CD4-positive, alpha-beta T cell (primary cell): ENCODE results near the gene PTPN3. TPM values are rescaled to one million over a fixed set of nuclear protein-coding genes. Genes with fewer than 3 reads are reported as not detected.

ENCODE experiments used
- ATAC-seq: fragments of 200-7000 bp; cut with Tn5 transposase; one replicate; pipeline ENCODE4 v1.10.0; 2022; ENCODE audit warnings: mild to moderate bottlenecking; ENCODE audit not compliant: poor library complexity
- CTCF ChIA-PET: fragments of 350-600 bp; sonication (Branson Sonifier 250); formaldehyde crosslinking; loops from one replicate; lab custom pipeline; 2021; ENCODE audit warnings: antibody characterized with exemption, inconsistent platforms; lab: Charles Lee
- POLR2A ChIA-PET: fragments of 350-600 bp; sonication (Branson Sonifier 250); formaldehyde crosslinking; loops from one replicate; lab custom pipeline; 2021; ENCODE audit warnings: antibody characterized with exemption, inconsistent platforms; lab: Charles Lee
- DNase-seq, 14 experiments: peaks; one replicate each; pipeline ENCODE4 v3.0.0-alpha.2; 2013 to 2020; ENCODE audit warnings: mixed read lengths in 2 of 14
- H3K27ac ChIP-seq, 2 donors: one replicate each; pipeline versions ENCODE4 v1.5.1 to v1.7.0; 2013; ENCODE audit warnings: low read length in 2 of 2, low read depth in 1 of 2, mild to moderate bottlenecking in 1 of 2
- H3K27me3 ChIP-seq, 2 experiments: 1 replicate in 1 of 2; 2 replicates in 1 of 2; pipeline versions ENCODE4 v1.6.1 to v1.7.0; 2013; ENCODE audit warnings: low read length in 2 of 2, control low read depth in 1 of 2, mild to moderate bottlenecking in 1 of 2, moderate library complexity in 1 of 2; ENCODE audit not compliant: insufficient read depth in 2 of 2, control insufficient read depth in 1 of 2
- H3K36me3 ChIP-seq: one replicate; pipeline ENCODE4 v1.6.1; 2013; ENCODE audit warnings: low read length, control low read depth; ENCODE audit not compliant: insufficient read depth
- H3K4me1 ChIP-seq: one replicate; pipeline ENCODE4 v1.6.1; 2013; ENCODE audit warnings: low read length, control low read depth; ENCODE audit not compliant: insufficient read depth
- H3K4me3 ChIP-seq: one replicate; pipeline ENCODE4 v1.5.1; 2013; ENCODE audit warnings: mild to moderate bottlenecking, low read length, moderate library complexity
- H3K9me3 ChIP-seq, 2 experiments: 1 replicate in 1 of 2; 2 replicates in 1 of 2; pipeline versions ENCODE4 v1.6.1 to v1.7.0; 2013; ENCODE audit warnings: low read length in 2 of 2, mild to moderate bottlenecking in 2 of 2, control low read depth in 1 of 2, moderate library complexity in 1 of 2; ENCODE audit not compliant: control insufficient read depth in 1 of 2, insufficient read depth in 1 of 2
- H3K27ac Mint-ChIP-seq: one replicate; pipeline ENCODE4 v1.8.0; 2020; ENCODE audit warnings: mixed read lengths
- H3K27me3 Mint-ChIP-seq: one replicate; pipeline ENCODE4 v1.8.0; 2021; ENCODE audit warnings: mixed read lengths
- H3K36me3 Mint-ChIP-seq: one replicate; pipeline ENCODE4 v1.8.0; 2021; ENCODE audit warnings: low read depth, mixed read lengths
- H3K4me1 Mint-ChIP-seq: one replicate; pipeline ENCODE4 v1.8.0; 2021; ENCODE audit warnings: low read depth, mixed read lengths
- H3K4me3 Mint-ChIP-seq: one replicate; pipeline ENCODE4 v1.8.0; 2020; ENCODE audit warnings: mild to moderate bottlenecking, mixed read lengths
- H3K9me3 Mint-ChIP-seq: one replicate; pipeline ENCODE4 v1.8.0; 2020; ENCODE audit warnings: mixed read lengths
- intact Hi-C, 2 experiments: fragments of 100-400 bp; cut with DNase I in 1 of 2; cut with micrococcal nuclease in 1 of 2; formaldehyde crosslinking; loops; one replicate each; pipeline versions ENCODE4 v1.15.1 to v1.9.0; 2023 to 2025; cut with DNase I, micrococcal nuclease
- total RNA-seq, 174 experiments: library from RNA in 2 of 174; stranded (reverse) in 2 of 174; gene quantifications; one replicate each; pipeline ENCODE4 v1.2.3 and lab custom pipeline; 2021 to 2026
- TF ChIP-seq, protein P1 (sequence below): fragments of 200-600 bp; IDR thresholded peaks from one replicate; pipeline ENCODE4 v1.8.0; 2022; ENCODE audit warnings: antibody characterized with exemption, mild to moderate bottlenecking

The PTPN3 gene
- total RNA-seq, 2 experiments from 2014 or later = not detected

DNA sequence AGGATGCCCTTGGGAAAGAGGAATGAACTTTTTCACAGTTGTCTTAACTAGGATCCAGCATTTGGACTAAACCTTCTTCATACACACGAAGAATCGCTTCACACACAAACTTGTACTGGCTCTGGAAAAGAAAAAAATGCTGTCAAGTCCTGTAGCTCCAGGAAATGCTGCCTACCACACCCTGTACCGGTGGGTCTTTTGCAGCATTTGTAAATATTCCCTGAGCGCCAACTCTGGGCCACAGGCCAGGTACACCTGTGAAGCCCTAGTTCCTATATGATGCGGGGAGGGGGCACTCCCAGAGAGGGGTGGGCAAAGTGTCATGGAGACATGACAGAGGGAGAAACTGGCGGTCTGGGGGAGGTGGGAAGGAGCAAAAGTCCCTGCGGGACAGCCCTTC is 118.6 kb downstream of the PTPN3 start:
- no peak overlapping the region for H3K27ac Mint-ChIP-seq
- Histone ChIP-seq H3K4me1 (no peaks in the 10 kb centered on the region), H3K36me3 (no peaks in the 10 kb centered on the region), H3K27me3 (peaks cover 0 to 3% of the 10 kb centered on the region in 2 experiments), H3K4me3 (no peak overlapping the region), H3K27ac (no peak overlapping the region), H3K9me3 (no peaks in the 10 kb centered on the region)
- H3K36me3 Mint-ChIP-seq = no peaks in the 10 kb centered on the region
- no peaks in the 10 kb centered on the region for H3K4me1 Mint-ChIP-seq
- intact Hi-C loops = no loop called here
- H3K27me3 Mint-ChIP-seq = peaks cover 31% of the 10 kb centered on the region
- ChIA-PET POLR2A (no interaction called here), CTCF (no interaction called here)
- H3K9me3 Mint-ChIP-seq = no peaks in the 10 kb centered on the region
- no peak for ATAC-seq
- TF ChIP-seq, protein P1, sequence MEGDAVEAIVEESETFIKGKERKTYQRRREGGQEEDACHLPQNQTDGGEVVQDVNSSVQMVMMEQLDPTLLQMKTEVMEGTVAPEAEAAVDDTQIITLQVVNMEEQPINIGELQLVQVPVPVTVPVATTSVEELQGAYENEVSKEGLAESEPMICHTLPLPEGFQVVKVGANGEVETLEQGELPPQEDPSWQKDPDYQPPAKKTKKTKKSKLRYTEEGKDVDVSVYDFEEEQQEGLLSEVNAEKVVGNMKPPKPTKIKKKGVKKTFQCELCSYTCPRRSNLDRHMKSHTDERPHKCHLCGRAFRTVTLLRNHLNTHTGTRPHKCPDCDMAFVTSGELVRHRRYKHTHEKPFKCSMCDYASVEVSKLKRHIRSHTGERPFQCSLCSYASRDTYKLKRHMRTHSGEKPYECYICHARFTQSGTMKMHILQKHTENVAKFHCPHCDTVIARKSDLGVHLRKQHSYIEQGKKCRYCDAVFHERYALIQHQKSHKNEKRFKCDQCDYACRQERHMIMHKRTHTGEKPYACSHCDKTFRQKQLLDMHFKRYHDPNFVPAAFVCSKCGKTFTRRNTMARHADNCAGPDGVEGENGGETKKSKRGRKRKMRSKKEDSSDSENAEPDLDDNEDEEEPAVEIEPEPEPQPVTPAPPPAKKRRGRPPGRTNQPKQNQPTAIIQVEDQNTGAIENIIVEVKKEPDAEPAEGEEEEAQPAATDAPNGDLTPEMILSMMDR = no peak
- no peak for DNase-seq
- no peak overlapping the region for H3K4me3 Mint-ChIP-seq

DNA sequence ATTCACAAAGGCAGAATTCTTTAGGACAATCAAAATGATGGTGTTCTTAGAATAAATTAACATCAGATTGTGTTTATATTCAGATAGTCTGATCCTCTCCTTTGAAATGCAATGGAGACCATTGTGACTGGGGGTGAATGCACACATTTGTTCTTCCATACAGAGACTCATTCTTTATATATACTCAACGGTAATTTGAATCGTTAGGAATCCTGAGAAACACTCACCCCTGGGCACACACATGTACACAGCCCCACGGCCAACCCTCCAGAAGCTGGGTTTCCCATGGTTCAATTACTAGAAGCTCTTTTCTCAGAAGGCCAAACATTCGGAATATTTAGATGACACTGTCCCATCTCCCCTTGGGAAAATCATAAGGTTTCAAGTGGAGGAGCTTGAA is 119.8 kb downstream of the PTPN3 start:
- Mint-ChIP-seq H3K4me1 (no peaks in the 10 kb centered on the region), H3K4me3 (no peak overlapping the region), H3K9me3 (no peaks in the 10 kb centered on the region), H3K27ac (no peak overlapping the region), H3K27me3 (peaks cover 25% of the 10 kb centered on the region), H3K36me3 (no peaks in the 10 kb centered on the region)
- H3K9me3 ChIP-seq = no peaks in the 10 kb centered on the region
- no peak for DNase-seq
- intact Hi-C loops = no loop called here
- no peaks in the 10 kb centered on the region for H3K4me1 ChIP-seq
- ChIA-PET POLR2A (no interaction called here), CTCF (no interaction called here)
- no peak overlapping the region for H3K4me3 ChIP-seq
- ATAC-seq = no peak
- no peaks in the 10 kb centered on the region for H3K36me3 ChIP-seq
- TF ChIP-seq, protein P1 = no peak
- peaks cover 0 to 3% of the 10 kb centered on the region in 2 experiments for H3K27me3 ChIP-seq
- H3K27ac ChIP-seq = no peak overlapping the region

DNA sequence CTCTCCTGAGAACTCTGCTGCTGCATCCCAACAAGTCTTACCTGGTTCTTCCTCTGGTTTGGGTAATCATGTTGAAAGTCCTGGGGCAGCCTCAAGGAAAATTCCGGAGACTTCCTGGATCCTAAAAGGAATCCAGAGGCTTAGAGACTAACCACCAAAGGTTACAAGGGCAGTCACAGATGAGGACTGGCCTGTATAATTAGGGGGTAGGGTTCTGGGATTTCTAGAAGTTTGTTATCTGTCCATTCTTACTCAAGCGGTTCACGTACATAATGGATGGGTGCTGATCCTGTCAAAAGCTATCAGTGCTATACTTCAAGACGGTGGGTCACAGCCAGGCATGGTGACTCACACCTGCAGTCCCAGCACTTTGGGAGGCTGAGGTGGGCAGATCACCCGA is 125.9 kb downstream of the PTPN3 start:
- POLR2A ChIA-PET = no interaction called here
- H3K36me3 ChIP-seq = no peaks in the 10 kb centered on the region
- H3K4me3 ChIP-seq = no peak overlapping the region
- H3K36me3 Mint-ChIP-seq = no peaks in the 10 kb centered on the region
- peaks cover 0 to 8% of the 10 kb centered on the region in 2 experiments for H3K9me3 ChIP-seq
- peaks cover 22% of the 10 kb centered on the region for H3K27me3 Mint-ChIP-seq
- H3K4me1 Mint-ChIP-seq = no peaks in the 10 kb centered on the region
- CTCF ChIA-PET = no interaction called here
- DNase-seq = no peak
- no peak overlapping the region for H3K4me3 Mint-ChIP-seq
- H3K9me3 Mint-ChIP-seq = peaks cover 2% of the 10 kb centered on the region
- ATAC-seq = no peak
- no peaks in the 10 kb centered on the region for H3K4me1 ChIP-seq
- intact Hi-C loops = no loop called here
- no peak overlapping the region for H3K27ac ChIP-seq
- peaks cover 0 to 4% of the 10 kb centered on the region in 2 experiments for H3K27me3 ChIP-seq
- TF ChIP-seq, protein P1 = no peak
- H3K27ac Mint-ChIP-seq = no peak overlapping the region
